ENCODE results near the gene C19orf73.
A peak's percentile ranks its signal among the peaks of the same experiment; 100 is the strongest.

The C19orf73 gene

GRCh38 chr19:49118565-49119410, at the start of gene C19orf73:
TSS of gene C19orf73 (minus strand) at chr19:49119143. CDS start at chr19:49119022, 121 bp downstream.
- peak; percentile 81 to 90 for DNase-seq (ENCODE audit: low read depth in 2 of 2, low spot score in 1 of 2)

- DNase-seq (ENCODE audit: low read depth in 2 of 2, low spot score in 1 of 2) = no peak
These were observed 49.5 kb upstream of the C19orf73 start for GRCh38 chr19:49168421-49168820.

GRCh38 chr19:49167857-49168409, 49.0 kb upstream of the C19orf73 start:
- DNase-seq (ENCODE audit: low read depth in 2 of 2, low spot score in 1 of 2) = no peak

GRCh38 chr19:49165865-49166301, 46.9 kb upstream of the C19orf73 start:
- no peak for DNase-seq (ENCODE audit: low read depth in 2 of 2, low spot score in 1 of 2)

- no peak for DNase-seq (ENCODE audit: low read depth in 2 of 2, low spot score in 1 of 2)
These were observed 46.3 kb upstream of the C19orf73 start for GRCh38 chr19:49165111-49165750.

GRCh38 chr19:49161987-49162386, 43.0 kb upstream of the C19orf73 start:
- no peak for DNase-seq (ENCODE audit: low read depth in 2 of 2, low spot score in 1 of 2)

- no peak for DNase-seq (ENCODE audit: low read depth in 2 of 2, low spot score in 1 of 2)
These were observed 41.7 kb upstream of the C19orf73 start for GRCh38 chr19:49160450-49161189.

GRCh38 chr19:49157445-49158224, 38.7 kb upstream of the C19orf73 start, which contains the start of gene TRPM4:
TSS of gene TRPM4 (plus strand) at chr19:49157792. CDS start at chr19:49157867, 75 bp downstream.
- DNase-seq (ENCODE audit: low read depth in 2 of 2, low spot score in 1 of 2) = no peak

- no peak for DNase-seq (ENCODE audit: low read depth in 2 of 2, low spot score in 1 of 2)
These were observed 36.9 kb upstream of the C19orf73 start for GRCh38 chr19:49155820-49156346.

- no peak for DNase-seq (ENCODE audit: low read depth in 2 of 2, low spot score in 1 of 2)
These were observed 36.3 kb upstream of the C19orf73 start, which contains the start of gene HRC for GRCh38 chr19:49155005-49155819. TSS of gene HRC (minus strand) at chr19:49155396. CDS start at chr19:49155237, 159 bp downstream.

GRCh38 chr19:49154279-49154678, 35.3 kb upstream of the C19orf73 start:
- no peak for DNase-seq (ENCODE audit: low read depth in 2 of 2, low spot score in 1 of 2)

- DNase-seq (ENCODE audit: low read depth in 2 of 2, low spot score in 1 of 2) = no peak
These were observed 34.3 kb upstream of the C19orf73 start for GRCh38 chr19:49153167-49153809.

GRCh38 chr19:49152119-49152550, 33.2 kb upstream of the C19orf73 start:
- DNase-seq (ENCODE audit: low read depth in 2 of 2, low spot score in 1 of 2) = no peak

GRCh38 chr19:49151267-49152118, 32.5 kb upstream of the C19orf73 start:
- no peak for DNase-seq (ENCODE audit: low read depth in 2 of 2, low spot score in 1 of 2)

GRCh38 chr19:49150944-49151243, 32.0 kb upstream of the C19orf73 start:
- no peak for DNase-seq (ENCODE audit: low read depth in 2 of 2, low spot score in 1 of 2)

GRCh38 chr19:49150106-49150943, 31.4 kb upstream of the C19orf73 start:
- no peak for DNase-seq (ENCODE audit: low read depth in 2 of 2, low spot score in 1 of 2)

- no peak for DNase-seq (ENCODE audit: low read depth in 2 of 2, low spot score in 1 of 2)
These were observed 30.7 kb upstream of the C19orf73 start for GRCh38 chr19:49149652-49150105.

Measured in stimulated activated CD8-positive, alpha-beta memory T cell treated with anti-CD3 and anti-CD28 coated beads, Interleukin-4, amount 100 ng/mL, for 4 hours (primary cell).